ENCODE results near the gene MACO1.
A peak's percentile ranks its signal among the peaks of the same experiment; 100 is the strongest.

MACO1 gene

GRCh38 chr1:25540750-25541342 is 110.1 kb downstream of the MACO1 start:
- FAIRE-seq (no peak), DNase-seq (ENCODE audit: low spot score) (no peak)

GRCh38 chr1:25541425-25541824 is 110.7 kb downstream of the MACO1 start:
- no peak for DNase-seq (ENCODE audit: low spot score)

GRCh38 chr1:25541889-25542658 is 111.4 kb downstream of the MACO1 start:
- DNase-seq (ENCODE audit: low spot score), result no peak
- FAIRE-seq, result no peak

More at GRCh38 chr1:25541425-25541824, 110.7 kb downstream of the MACO1 start:
- no peak for FAIRE-seq

GRCh38 chr1:25543005-25543424 is 112.3 kb downstream of the MACO1 start:
- FAIRE-seq (no peak), DNase-seq (ENCODE audit: low spot score) (no peak)

GRCh38 chr1:25543425-25544242 is 112.9 kb downstream of the MACO1 start, which contains the start of gene LDLRAP1:
Gene LDLRAP1, plus strand, starts transcription at chr1:25543606. Its CDS starts 93 bp downstream, at chr1:25543699.
- peak; percentile 38 for DNase-seq (ENCODE audit: low spot score)
- no peak for FAIRE-seq

GRCh38 chr1:25544243-25544764 is 113.6 kb downstream of the MACO1 start:
- FAIRE-seq (no peak), DNase-seq (ENCODE audit: low spot score) (no peak)

- FAIRE-seq, result no peak
- no peak for DNase-seq (ENCODE audit: low spot score)
Observed at GRCh38 chr1:25544819-25545218, 114.1 kb downstream of the MACO1 start.

- FAIRE-seq (no peak), DNase-seq (ENCODE audit: low spot score) (no peak)
Observed at GRCh38 chr1:25545767-25546166, 115.1 kb downstream of the MACO1 start.

GRCh38 chr1:25546193-25546592 is 115.5 kb downstream of the MACO1 start:
- DNase-seq (ENCODE audit: low spot score) (no peak), FAIRE-seq (no peak)

- no peak for FAIRE-seq
Observed at GRCh38 chr1:25548601-25549000, 117.9 kb downstream of the MACO1 start.

GRCh38 chr1:25549273-25550154 is 118.8 kb downstream of the MACO1 start:
- FAIRE-seq, result peak; percentile 92
- peak; percentile 91 for DNase-seq (ENCODE audit: low spot score)

More at GRCh38 chr1:25548601-25549000, 117.9 kb downstream of the MACO1 start:
- no peak for DNase-seq (ENCODE audit: low spot score)
